ENCODE results near the gene C5orf15.
A peak's percentile ranks its signal among the peaks of the same experiment; 100 is the strongest.
"Not testable (repeated sequence)": the region's sequence is repeated elsewhere in the genome, so short reads cannot be mapped to it uniquely, and the experiment has no call there.

C5orf15 gene

DNA sequence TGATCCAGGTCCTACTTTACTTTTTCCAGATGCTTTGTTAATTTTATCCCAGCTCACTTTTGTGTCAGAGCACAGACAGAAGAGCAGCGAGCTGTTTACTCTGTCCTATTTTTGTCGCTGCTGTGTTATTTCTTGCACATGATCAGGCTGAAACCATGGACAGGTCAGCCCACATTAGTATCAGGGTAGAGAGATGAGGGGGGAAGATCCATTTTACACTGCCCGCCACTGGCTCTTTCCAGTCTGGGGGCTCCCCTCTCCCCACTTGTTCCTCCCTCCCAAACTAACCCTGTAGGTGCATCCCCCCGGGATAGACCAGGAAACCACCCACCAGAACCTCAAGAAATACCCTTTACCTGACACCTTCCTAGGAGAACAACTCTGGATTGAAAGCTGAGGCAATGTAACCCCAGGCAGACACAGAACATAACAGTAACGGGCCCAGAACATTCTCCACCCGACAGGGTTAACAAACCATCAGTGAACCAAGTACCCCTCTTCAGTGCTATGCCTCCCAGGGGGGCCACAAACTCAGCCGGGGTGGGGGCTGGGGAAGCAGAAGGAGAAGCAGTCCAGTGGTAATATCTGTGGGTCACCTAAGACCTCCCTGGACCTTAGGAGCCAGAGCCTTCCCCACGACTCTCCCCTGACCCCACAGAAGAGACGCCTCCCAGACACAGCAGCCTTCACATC is 26.0 kb upstream of the C5orf15 start:
- no peak for DNase-seq (ENCODE audit: low spot score)

DNA sequence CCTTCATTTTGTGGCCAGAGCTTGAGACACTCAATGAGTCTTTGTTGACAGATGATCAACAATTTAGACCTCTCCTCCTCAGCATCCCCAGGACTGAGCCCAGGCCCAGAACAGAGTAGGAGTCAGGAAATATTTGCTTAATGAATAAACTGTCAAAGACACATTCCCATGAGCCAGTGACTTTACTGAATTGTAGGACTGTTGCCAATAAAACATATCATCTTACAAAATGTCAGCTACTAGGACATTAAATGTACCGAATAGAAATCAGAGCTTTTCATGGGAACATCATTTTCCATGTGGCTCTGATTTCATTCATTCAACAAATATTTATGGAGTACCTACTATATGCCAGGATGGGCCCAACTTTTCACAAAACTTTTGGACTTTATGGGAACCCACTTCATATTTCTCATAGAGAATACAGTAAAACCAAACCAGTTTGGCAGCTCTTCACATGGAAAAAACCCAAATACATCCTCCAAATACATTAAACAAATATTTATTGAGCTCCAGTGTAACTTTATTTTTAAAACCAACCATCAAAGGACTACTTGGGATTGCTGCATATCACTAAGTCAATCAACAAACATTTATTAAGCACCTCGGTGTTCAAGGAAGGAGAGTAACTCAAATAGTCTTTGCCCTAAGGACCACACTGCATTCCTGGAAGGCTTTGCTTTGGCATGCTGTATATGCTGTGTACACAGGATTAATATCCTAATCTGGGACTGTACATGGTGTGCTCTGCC is 24.9 kb upstream of the C5orf15 start:
- DNase-seq (ENCODE audit: low spot score) = peak; percentile 69

DNA sequence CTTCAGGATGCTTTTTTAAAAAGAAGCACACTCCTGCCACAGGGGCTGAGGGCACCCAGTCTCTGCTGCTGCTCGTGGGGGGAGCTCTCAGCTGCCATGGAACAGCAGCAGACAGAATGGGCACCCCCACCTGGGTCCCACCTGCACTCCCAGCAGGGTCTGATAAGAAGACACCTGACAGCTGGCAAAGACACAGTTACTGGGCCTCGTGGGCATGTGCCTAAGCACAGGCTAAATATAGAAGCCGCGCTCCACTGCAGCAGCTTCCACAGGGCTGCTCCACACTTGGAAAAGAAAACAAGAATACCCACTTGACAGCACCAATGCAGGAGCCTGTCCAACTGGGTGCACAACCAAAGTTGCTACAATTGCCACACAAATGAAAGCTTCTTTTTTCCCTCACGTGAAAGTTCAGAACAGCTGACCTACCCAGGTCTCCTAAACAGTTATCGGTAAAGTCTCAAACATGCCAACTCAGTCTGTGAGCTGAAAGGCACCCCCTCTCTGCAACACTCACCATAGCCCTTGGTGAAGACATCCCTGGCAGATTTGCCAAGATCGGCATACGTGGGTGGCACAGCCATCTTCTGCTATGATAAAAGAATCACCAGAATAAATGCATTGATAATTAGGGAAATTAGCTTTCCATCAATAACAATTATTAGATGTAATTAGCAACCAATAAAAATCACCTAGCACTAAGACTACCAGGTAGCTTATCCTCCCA is 24.2 kb upstream of the C5orf15 start:
- no peak for DNase-seq (ENCODE audit: low spot score)

DNA sequence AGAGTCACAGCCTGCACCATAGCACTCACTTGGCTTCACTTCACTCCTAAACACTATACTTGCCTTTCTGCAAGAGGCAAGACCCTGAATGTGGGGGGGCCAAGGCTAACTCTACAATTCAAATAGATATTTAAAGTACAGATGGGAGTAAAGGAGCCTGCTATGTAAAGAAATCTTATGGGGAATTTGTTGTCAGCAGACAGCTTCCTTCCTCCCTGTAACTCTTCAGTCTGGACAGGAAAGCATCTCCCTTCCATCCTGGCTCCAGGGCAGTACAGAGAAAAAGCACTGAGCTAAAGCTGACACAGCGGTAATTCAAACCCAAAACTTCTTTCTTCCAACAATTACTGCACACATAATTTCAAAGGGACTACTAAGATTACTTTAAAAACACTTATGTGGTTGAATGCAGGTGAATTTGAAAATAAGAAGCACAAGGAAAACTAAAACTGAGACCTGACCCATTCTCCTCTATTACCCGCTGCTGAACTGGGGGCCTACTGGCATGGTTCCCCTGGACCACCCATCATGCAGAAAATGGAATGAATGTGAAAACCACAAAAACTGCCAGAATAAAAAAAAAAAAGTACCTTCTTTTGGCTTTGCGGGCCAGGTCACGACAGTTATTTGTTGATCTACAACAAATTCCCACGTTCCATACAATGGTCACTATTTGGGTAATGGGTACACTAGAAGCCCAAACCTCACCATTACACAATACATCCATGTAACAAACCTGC is 22.9 kb upstream of the C5orf15 start:
- DNase-seq (ENCODE audit: low spot score) = no peak

DNA sequence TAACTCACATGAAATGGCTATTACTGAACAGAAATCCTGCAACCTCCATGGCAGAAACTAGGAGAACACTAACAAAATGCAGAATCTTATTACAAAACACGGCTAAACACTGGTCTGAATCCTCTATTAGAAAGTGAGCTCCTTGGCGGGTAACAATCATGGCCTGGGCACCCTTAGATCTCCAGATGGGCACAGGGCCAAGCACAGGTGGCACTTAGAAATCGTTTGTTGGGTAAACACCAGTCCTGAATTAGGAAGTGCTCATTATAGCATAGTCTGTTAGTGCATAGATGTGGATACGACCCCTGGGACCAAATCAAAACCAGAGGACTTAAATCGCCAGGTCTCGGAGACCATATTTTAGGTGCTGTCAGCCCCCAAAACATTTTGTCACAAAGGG is 22.0 kb upstream of the C5orf15 start:
- DNase-seq (ENCODE audit: low spot score) = no peak

DNA sequence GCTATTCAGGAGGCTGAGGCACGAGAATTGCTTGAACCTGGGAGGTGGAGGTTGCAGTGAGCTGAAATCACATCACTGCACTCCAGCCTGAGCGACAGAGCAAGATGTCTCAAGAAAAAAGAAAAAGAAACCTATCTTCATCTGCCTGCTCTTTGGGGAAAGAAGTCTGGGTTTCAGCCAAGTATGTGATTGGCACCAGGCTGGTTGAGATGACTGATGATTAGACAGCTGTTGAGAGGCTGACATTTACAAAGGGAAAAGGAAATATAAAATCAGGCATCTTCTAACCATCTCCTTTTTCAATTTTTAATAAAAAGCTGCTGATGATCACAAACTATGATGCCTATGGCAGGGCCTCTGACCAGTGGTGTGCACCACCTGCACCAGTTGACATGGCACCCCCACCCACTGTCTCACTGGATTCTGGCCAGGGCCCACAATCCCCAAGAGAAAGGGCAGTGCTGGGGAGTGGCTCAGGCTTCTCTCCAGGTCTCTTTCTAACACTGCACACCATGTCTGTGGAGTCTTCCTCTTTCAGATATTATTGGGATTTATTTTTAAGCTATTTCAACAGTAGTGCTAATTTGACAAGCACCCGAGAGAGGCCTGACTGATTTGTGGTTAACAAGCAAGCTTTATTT is 17.2 kb upstream of the C5orf15 start:
- DNase-seq (ENCODE audit: low spot score) = no peak

DNA sequence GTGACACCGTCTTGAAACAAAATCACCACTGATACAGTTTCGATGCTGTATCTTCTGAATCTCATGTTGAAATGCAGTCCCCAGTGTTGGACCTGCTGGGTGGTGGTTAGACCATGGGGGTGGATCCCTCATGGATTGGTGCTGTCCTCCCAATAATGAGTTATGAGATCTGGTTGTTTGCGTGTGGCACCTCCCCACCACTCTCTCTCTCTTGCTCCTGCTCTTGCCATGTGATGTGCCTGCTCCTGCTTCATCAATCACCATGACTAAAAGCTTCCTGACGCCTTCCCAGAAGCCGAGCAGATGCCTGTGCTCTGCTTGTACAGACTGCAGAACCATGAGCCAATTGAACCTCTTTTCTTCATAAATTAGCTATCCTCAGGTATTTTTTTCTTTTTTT is 15.2 kb upstream of the C5orf15 start:
- DNase-seq (ENCODE audit: low spot score) = no peak

DNA sequence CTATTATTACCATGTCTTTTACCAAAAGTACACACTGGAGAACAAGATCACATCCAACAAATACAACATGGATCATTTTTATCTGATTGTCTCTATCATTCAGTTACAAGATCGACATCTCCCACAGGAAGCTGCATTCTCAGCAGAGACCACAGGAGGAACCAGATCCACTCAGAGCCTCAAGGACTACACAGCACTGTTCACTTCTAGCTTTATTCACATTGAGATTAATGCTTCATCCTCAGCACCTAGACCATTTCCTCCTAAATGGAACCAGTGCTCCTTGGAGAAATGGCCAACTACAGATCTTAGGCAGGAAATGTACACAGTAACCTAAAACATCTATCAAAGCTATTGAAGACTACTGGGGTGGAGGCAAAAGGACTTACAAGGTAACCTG is 13.3 kb upstream of the C5orf15 start:
- no peak for DNase-seq (ENCODE audit: low spot score)

DNA sequence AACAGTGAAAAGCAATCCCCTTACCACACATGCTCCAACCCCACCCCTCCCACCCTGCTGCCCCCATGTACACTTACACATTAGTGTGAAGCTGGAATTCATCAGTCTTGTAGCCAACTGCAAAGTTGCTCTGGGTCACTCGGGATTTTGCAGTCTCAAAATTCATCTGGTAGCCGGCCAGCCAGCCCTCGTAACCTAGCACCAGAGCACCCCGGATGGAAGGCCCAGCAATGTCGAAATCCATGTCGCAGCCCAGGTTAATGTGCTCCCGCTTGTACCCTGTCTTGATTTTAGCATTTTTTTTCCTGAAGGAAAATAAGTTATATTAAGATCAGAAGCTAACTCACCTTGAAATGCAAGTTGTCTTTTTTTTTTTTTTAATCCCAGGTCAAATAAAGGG is 12.2 kb upstream of the C5orf15 start:
- DNase-seq (ENCODE audit: low spot score) = no peak

DNA sequence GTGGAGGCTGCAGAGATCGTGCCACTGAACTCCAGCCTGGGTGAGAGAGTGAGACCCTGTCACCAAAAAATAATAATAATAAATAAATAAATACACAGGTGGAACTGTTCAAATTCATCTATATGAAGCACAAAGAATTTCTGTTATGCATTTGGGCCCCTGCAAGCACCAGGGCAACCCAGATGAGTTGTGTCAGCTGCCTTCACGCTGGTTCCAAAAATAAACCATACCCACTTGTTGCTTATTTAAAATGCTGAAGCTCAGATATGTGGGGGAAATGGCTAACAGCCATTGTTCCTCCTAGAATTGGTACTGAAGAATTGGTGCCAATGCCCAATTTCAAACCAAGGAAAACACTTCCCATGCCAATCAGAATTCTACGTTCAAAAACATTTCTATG is 10.5 kb upstream of the C5orf15 start:
- no peak for DNase-seq (ENCODE audit: low spot score)

DNA sequence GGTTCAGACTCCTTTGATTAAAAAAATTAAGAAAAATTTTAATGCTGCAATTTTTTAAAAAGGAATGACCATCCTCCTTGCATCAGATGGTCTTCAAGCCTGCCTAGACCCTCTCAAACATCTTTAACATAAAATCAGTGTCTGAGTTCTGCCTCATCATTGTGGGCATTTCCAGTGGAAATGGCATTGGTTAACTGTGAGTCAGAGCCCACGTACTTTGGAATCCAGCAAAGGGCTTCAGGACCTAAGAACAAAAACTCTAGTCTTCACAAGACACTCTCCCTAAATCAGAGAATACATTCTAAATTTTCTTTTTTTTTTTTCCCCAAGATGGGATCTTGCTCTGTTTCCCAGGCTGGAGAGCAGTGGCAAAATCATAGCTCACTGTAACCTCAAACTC is 9.4 kb upstream of the C5orf15 start:
- DNase-seq (ENCODE audit: low spot score) = peak; percentile 68

DNA sequence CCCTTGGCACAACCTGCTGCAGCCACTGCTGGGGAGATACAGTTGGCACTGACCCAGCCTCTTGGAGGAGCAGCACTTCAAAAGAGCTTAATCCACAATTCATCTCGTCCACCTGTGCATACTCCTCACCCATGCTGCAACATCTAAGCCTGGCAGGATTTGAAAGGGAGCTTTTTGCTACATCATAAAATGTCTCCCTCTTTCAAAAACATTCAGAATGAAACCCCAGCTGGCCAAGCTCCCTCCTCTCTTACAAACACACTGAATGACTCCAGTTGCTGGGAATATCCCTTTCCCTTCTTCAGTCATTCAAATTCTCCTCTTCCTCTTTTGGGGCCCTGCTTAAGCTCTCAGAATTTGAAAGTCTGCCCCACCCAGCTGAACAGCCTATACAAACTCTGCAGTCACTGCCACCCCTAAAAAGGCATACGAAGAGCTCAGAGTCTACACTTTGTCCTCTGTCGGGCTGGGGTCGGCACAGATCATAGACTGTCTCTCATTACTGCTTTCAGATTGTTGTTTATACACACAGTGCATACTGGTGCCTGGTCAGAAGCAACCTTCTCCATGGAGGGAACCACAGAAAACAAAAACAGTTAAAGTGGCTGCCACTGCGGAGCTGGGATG is 8.8 kb upstream of the C5orf15 start:
- no peak for DNase-seq (ENCODE audit: low spot score)

DNA sequence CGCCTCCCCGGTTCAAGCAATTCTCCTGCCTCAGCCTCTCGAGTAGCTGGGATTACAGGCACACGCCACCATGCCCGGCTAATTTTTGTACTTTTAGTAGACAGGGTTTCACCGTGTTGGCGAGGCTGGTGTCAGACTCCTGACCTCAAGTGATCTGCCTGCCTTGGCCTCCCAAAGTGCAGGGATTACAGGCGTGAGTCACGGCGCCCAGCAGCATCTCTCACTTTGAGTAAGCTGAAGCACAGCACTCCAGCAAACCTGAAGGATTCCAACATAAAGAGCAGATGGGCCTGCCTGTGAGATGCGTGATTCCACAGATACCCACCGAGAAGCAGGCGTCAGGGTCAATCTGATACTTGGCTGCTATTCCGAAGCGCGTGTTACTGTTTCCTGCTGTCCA is 7.1 kb upstream of the C5orf15 start:
- not testable (repeated sequence) for DNase-seq (ENCODE audit: low spot score)

DNA sequence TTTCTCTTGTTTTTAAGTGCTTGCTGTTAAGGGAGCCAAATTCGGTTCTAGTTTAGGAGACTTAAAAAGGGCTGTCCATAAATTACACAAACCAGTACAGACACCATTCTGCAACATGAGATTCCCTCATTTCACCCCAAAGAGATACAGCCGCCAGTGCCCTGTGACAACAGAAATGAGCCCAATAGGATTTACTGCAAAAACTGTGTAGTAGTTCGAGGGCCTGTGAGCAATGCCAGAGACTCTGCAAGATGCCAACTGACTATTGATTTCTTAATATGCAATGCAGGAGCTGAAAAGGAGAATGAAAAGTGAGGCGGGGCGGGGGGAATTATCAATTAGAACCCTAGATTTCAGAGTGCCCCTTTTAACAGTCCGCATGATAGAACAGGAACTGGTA is 5.7 kb upstream of the C5orf15 start:
- no peak for DNase-seq (ENCODE audit: low spot score)

DNA sequence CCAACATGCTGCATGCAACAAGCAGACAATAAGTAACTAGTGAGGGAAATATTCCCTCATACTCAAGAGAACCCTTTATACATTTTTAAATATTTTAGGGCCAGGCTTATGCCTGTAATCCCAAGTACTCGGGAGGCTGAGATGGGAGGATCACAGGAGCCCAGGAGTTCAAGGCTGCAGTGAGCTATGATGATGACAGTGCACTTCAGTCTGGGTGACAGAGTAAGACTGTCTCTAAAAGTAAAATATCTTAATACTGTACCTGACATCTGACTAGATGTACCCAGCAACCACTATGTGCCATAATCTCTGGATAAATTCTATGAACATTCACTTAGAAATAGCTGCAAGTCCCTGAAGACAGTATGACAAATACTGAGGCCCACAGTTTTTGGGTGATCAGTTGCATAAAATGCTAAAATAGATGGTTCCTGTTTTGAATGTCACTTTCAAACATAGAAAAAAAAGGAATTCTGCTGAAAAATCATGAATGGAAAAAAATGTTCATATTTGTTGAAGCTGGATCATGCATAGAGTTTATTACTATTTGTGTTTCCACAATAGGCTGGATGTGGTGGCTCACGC is 2.0 kb upstream of the C5orf15 start:
- no peak for DNase-seq (ENCODE audit: low spot score)

DNA sequence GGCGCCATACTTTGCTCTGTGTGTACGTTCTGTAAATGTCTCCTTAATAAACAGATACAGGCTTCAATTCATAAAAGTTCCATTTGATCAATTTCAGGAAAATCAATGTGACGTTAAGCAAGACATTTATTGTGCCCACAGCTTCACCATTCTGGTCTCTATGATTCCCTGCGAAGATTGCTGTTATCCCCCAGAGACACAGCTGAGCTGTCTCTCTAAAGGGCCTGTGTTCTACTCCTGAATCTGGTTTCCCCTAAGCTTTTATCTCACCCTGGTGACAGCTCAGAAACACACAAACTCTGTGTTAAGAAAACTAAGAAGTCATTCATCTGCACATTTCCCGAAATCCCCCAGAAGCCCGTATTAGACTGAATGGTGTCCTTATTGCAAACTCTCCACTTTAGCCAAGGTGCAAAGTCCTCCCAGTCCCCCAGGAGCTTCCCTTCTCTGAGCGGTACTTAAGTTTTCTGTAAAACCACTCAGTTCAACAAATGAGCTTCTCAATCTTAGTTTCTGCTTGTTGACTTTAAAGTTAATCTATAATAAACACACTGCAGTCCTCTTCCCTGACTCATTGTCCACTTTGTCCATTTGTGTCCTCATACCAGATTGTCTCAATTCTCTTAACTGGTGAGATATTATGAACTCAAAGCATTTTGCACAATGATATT is 1.4 kb upstream of the C5orf15 start:
- DNase-seq (ENCODE audit: low spot score) = no peak

DNA sequence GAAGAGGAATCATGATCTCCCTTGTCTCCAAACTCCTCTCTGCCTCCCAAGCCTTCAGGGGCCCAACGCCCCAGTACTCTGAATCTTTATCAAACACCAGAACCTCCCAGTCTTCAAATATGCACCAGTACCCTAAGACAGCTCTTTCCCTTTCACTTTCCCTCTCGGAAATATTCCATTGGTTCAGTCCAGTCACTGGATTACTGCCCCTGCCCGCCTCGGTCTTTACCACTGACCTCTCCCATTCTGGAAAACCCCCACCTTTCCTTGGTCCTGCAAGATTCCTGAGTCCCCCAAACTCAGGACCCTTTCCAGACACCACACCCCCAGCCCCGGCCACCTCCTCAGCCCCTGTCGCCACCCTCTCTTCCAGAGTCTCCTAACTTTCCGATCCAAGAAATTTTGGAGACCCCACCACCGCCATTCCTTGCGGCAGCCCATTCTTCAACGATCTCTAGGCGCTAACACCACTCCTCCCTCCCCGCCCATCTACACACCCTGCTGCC is 674 bp downstream of the C5orf15 start:
- DNase-seq (ENCODE audit: low spot score) = peak; percentile 53

DNA sequence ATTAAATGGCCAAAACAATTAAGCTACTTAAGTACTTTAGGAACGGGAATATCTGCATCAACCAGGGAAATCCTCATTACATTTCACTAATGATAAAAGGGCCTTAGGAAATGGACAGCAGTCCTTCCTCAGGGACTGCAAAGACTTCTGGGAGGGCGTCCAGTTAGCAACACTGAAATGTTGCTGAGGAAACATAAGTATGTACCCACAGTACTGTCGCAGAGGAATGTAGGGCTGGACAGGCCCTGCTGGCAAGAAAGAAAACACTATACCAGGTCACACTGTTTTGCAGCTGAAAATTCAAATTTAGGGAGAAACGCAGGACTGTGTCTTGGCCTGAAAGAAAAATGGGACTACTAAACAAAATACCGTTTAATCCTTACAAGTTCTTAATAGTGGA is 1.3 kb downstream of the C5orf15 start:
- DNase-seq (ENCODE audit: low spot score) = no peak

DNA sequence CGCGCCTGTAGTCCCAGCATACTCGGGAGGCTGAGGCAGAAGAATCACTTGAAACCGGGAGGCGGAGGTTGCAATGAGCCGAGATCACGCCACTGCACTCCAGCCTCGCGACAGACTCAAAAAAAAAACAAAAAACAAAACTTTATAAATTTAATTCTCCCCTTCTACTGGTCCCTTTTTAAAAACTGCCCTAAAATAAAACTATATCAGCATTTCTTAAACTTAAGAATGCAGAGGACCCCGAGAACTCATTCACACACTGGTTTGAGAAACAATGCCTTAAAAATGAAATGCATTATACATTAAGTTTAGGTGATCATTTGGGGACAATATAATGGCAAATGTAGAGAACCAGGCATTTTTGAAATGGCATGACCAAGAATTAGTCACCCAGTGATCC is 2.3 kb downstream of the C5orf15 start:
- no peak for DNase-seq (ENCODE audit: low spot score)

DNA sequence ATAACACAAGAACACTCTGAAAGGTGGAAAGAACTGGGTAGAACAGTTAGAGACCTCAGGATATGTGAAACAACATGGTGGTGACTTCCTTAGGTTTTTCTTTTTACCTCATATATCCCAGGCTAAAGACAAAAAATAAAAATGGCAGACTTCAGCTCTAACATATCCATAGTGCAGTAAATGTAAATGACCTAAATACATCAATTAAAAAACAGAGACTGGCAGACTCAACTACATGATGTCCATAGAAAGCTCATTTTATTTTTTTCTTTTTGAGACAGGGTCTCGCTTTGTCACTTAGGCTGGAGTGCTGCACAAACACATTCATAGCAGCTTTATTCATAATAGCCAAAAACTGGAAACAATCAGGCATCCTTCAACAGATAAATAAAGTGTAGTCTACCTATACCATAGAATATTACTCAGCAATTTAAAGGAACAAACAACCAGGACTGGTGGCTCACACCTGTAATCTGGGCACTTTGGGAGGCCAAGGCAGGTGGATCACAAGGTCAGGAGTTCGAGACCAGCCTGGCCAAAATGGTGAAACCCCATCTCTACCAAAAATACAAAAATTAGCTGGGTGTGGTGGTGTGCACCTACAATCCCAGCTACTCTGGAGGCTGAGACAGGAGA is 4.8 kb downstream of the C5orf15 start:
- no peak for DNase-seq (ENCODE audit: low spot score)

Data from GM03348 (cell line).